Stimulated activated naive CD4-positive, alpha-beta T cell (primary cell): ENCODE results near the gene TNFSF12.

Source experiments
- DNase-seq, 6 experiments: peaks; one replicate each; lab custom pipeline; 2025; lab: John Stamatoyannopoulos, UW

The TNFSF12 gene

GRCh38 chr17:7570351-7570750, 21.5 kb downstream of the TNFSF12 start:
- DNase-seq: no peak

- DNase-seq: no peak
These were observed 23.4 kb downstream of the TNFSF12 start for GRCh38 chr17:7572338-7572587.

- DNase-seq: peak; percentile 99 to 100 (median 100)
These were observed 23.9 kb downstream of the TNFSF12 start for GRCh38 chr17:7572588-7573323.

- DNase-seq: peak; percentile 78 to 93 (median 88)
These were observed 24.6 kb downstream of the TNFSF12 start for GRCh38 chr17:7573324-7574080.

- DNase-seq: no peak
These were observed 25.5 kb downstream of the TNFSF12 start for GRCh38 chr17:7574176-7574953.

- no peak for DNase-seq
These were observed 26.6 kb downstream of the TNFSF12 start for GRCh38 chr17:7575481-7575883.

GRCh38 chr17:7575959-7576358, 27.1 kb downstream of the TNFSF12 start:
- DNase-seq: no peak

GRCh38 chr17:7576432-7576937, 27.6 kb downstream of the TNFSF12 start:
- no peak for DNase-seq

- DNase-seq: peak in 1 of 6 experiments; percentile 41
These were observed 28.7 kb downstream of the TNFSF12 start for GRCh38 chr17:7577327-7578199.

- DNase-seq: peak in 1 of 6 experiments; percentile 62
These were observed 30.4 kb downstream of the TNFSF12 start, which contains the start of gene CD68 for GRCh38 chr17:7579001-7579833. Gene CD68, plus strand, starts transcription at chr17:7579638. Its CDS starts 40 bp downstream, at chr17:7579678.

GRCh38 chr17:7579834-7580603, 31.2 kb downstream of the TNFSF12 start:
- no peak for DNase-seq

GRCh38 chr17:7580604-7581575, 32.0 kb downstream of the TNFSF12 start:
- no peak for DNase-seq

GRCh38 chr17:7582396-7583252, 33.8 kb downstream of the TNFSF12 start:
- DNase-seq: no peak

- DNase-seq: peak; percentile 92 to 97 (median 97)
These were observed 34.6 kb downstream of the TNFSF12 start, which contains the start of gene MPDU1 for GRCh38 chr17:7583253-7584109. Gene MPDU1, plus strand, starts transcription at chr17:7583852. Its CDS starts 11 bp downstream, at chr17:7583863.

- no peak for DNase-seq
These were observed 38.0 kb downstream of the TNFSF12 start for GRCh38 chr17:7586673-7587419.
